CD4-positive, alpha-beta T cell (primary cell): ENCODE results near the gene TXNIP. TPM values are rescaled to one million over a fixed set of nuclear protein-coding genes. Genes with fewer than 3 reads are reported as not detected.

Experiments
- ATAC-seq: fragments of 200-7000 bp; cut with Tn5 transposase; one replicate; pipeline ENCODE4 v1.10.0; 2022; ENCODE audit warnings: mild to moderate bottlenecking; ENCODE audit not compliant: poor library complexity
- CTCF ChIA-PET: fragments of 350-600 bp; sonication (Branson Sonifier 250); formaldehyde crosslinking; loops from one replicate; lab custom pipeline; 2021; ENCODE audit warnings: antibody characterized with exemption, inconsistent platforms; lab: Charles Lee
- POLR2A ChIA-PET: fragments of 350-600 bp; sonication (Branson Sonifier 250); formaldehyde crosslinking; loops from one replicate; lab custom pipeline; 2021; ENCODE audit warnings: antibody characterized with exemption, inconsistent platforms; lab: Charles Lee
- DNase-seq, 14 experiments: peaks; one replicate each; pipeline ENCODE4 v3.0.0-alpha.2; 2013 to 2020; ENCODE audit warnings: mixed read lengths in 2 of 14
- H3K27ac ChIP-seq, 2 donors: one replicate each; pipeline versions ENCODE4 v1.5.1 to v1.7.0; 2013; ENCODE audit warnings: low read length in 2 of 2, low read depth in 1 of 2, mild to moderate bottlenecking in 1 of 2
- H3K27me3 ChIP-seq, 2 experiments: 1 replicate in 1 of 2; 2 replicates in 1 of 2; pipeline versions ENCODE4 v1.6.1 to v1.7.0; 2013; ENCODE audit warnings: low read length in 2 of 2, control low read depth in 1 of 2, mild to moderate bottlenecking in 1 of 2, moderate library complexity in 1 of 2; ENCODE audit not compliant: insufficient read depth in 2 of 2, control insufficient read depth in 1 of 2
- H3K36me3 ChIP-seq: one replicate; pipeline ENCODE4 v1.6.1; 2013; ENCODE audit warnings: low read length, control low read depth; ENCODE audit not compliant: insufficient read depth
- H3K4me1 ChIP-seq: one replicate; pipeline ENCODE4 v1.6.1; 2013; ENCODE audit warnings: low read length, control low read depth; ENCODE audit not compliant: insufficient read depth
- H3K4me3 ChIP-seq: one replicate; pipeline ENCODE4 v1.5.1; 2013; ENCODE audit warnings: mild to moderate bottlenecking, low read length, moderate library complexity
- H3K9me3 ChIP-seq, 2 experiments: 1 replicate in 1 of 2; 2 replicates in 1 of 2; pipeline versions ENCODE4 v1.6.1 to v1.7.0; 2013; ENCODE audit warnings: low read length in 2 of 2, mild to moderate bottlenecking in 2 of 2, control low read depth in 1 of 2, moderate library complexity in 1 of 2; ENCODE audit not compliant: control insufficient read depth in 1 of 2, insufficient read depth in 1 of 2
- H3K27ac Mint-ChIP-seq: one replicate; pipeline ENCODE4 v1.8.0; 2020; ENCODE audit warnings: mixed read lengths
- H3K27me3 Mint-ChIP-seq: one replicate; pipeline ENCODE4 v1.8.0; 2021; ENCODE audit warnings: mixed read lengths
- H3K36me3 Mint-ChIP-seq: one replicate; pipeline ENCODE4 v1.8.0; 2021; ENCODE audit warnings: low read depth, mixed read lengths
- H3K4me1 Mint-ChIP-seq: one replicate; pipeline ENCODE4 v1.8.0; 2021; ENCODE audit warnings: low read depth, mixed read lengths
- H3K4me3 Mint-ChIP-seq: one replicate; pipeline ENCODE4 v1.8.0; 2020; ENCODE audit warnings: mild to moderate bottlenecking, mixed read lengths
- H3K9me3 Mint-ChIP-seq: one replicate; pipeline ENCODE4 v1.8.0; 2020; ENCODE audit warnings: mixed read lengths
- CTCF ChIP-seq: fragments of 200-600 bp; IDR thresholded peaks from one replicate; pipeline ENCODE4 v1.8.0; 2022; ENCODE audit warnings: antibody characterized with exemption, mild to moderate bottlenecking
- intact Hi-C, 2 experiments: fragments of 100-400 bp; cut with DNase I in 1 of 2; cut with micrococcal nuclease in 1 of 2; formaldehyde crosslinking; loops; one replicate each; pipeline versions ENCODE4 v1.15.1 to v1.9.0; 2023 to 2025; cut with DNase I, micrococcal nuclease
- total RNA-seq, 174 experiments: library from RNA in 2 of 174; stranded (reverse) in 2 of 174; gene quantifications; one replicate each; pipeline ENCODE4 v1.2.3 and lab custom pipeline; 2021 to 2026

TXNIP gene
- total RNA-seq, 2 experiments from 2014 or later = 1,317 to 1,358 TPM

- H3K27ac Mint-ChIP-seq = peak overlapping the region; percentile 81
- peaks cover 46% of the 10 kb centered on the region for H3K4me1 Mint-ChIP-seq
- H3K27me3 Mint-ChIP-seq = no peaks in the 10 kb centered on the region
- H3K9me3 ChIP-seq = no peaks in the 10 kb centered on the region
- H3K4me1 ChIP-seq = peaks cover 75% of the 10 kb centered on the region
- H3K9me3 Mint-ChIP-seq = no peaks in the 10 kb centered on the region
- intact Hi-C loops = loop anchor here in 1 of 2 experiments (1.0 kb wide), 2 partner anchors 8 kb away; partner anchors contain the start of gene TXNIP
- peaks cover 13% of the 10 kb centered on the region for H3K36me3 ChIP-seq
- ChIA-PET CTCF (interaction anchor here (1.1 to 2.5 kb wide), 4 partner anchors 10 to 96 kb away, joined by 3 to 18 read pairs (median 10); no protein-coding TSS in a partner anchor), POLR2A (interaction anchor here (1.1 to 11.8 kb wide), 8 partner anchors 8 to 129 kb away, joined by 3 to 625 read pairs (median 18); partner anchors contain the start of genes ANKRD34A, LIX1L, PIAS3 and POLR3GL)
- TF ChIP-seq CTCF = no peak
- no peak overlapping the region for H3K4me3 Mint-ChIP-seq
- H3K36me3 Mint-ChIP-seq = peaks cover 16% of the 10 kb centered on the region
- H3K4me3 ChIP-seq = no peak overlapping the region
- DNase-seq (no peak), ATAC-seq (no peak)
- H3K27ac ChIP-seq = no peak overlapping the region
- H3K27me3 ChIP-seq = no peaks in the 10 kb centered on the region
Observed at GRCh38 chr1:145987926-145988325, 8.5 kb downstream of the TXNIP start.

- Mint-ChIP-seq H3K4me3 (no peak overlapping the region), H3K9me3 (no peaks in the 10 kb centered on the region), H3K27ac (no peak overlapping the region), H3K36me3 (peaks cover 2% of the 10 kb centered on the region), H3K4me1 (peaks cover 33% of the 10 kb centered on the region), H3K27me3 (no peaks in the 10 kb centered on the region)
- H3K4me1 ChIP-seq = peaks cover 77% of the 10 kb centered on the region
- POLR2A ChIA-PET = interaction anchor here (7.4 kb wide), 1 partner anchor 11 kb away, joined by 123 read pairs; the partner anchor contains the start of gene TXNIP
- TF ChIP-seq CTCF = no peak
- no peaks in the 10 kb centered on the region for H3K27me3 ChIP-seq
- H3K9me3 ChIP-seq = no peaks in the 10 kb centered on the region
- no peaks in the 10 kb centered on the region for H3K36me3 ChIP-seq
- DNase-seq (no peak), ATAC-seq (no peak)
- intact Hi-C loops = no loop called here
- no peak overlapping the region for H3K4me3 ChIP-seq
- CTCF ChIA-PET = interaction anchor here (0.7 to 1.9 kb wide), 3 partner anchors 9 to 33 kb away, joined by 3 to 10 read pairs (median 3); no protein-coding TSS in a partner anchor
- H3K27ac ChIP-seq = no peak overlapping the region
Observed at GRCh38 chr1:145986551-145986950, 9.8 kb downstream of the TXNIP start.

- Histone ChIP-seq H3K36me3 (no peaks in the 10 kb centered on the region), H3K9me3 (no peaks in the 10 kb centered on the region), H3K27ac (peak overlapping the region; percentile 42 to 45), H3K4me1 (peaks cover 83% of the 10 kb centered on the region), H3K4me3 (no peak overlapping the region), H3K27me3 (no peaks in the 10 kb centered on the region)
- intact Hi-C loops = no loop called here
- Mint-ChIP-seq H3K4me1 (peaks cover 25% of the 10 kb centered on the region), H3K4me3 (peak overlapping the region; percentile 35), H3K27ac (no peak overlapping the region), H3K36me3 (no peaks in the 10 kb centered on the region), H3K27me3 (no peaks in the 10 kb centered on the region), H3K9me3 (no peaks in the 10 kb centered on the region)
- TF ChIP-seq CTCF = no peak
- ATAC-seq = no peak
- ChIA-PET POLR2A (interaction anchor here (2.2 to 7.4 kb wide), 2 partner anchors 8 to 12 kb away, joined by 11 to 123 read pairs; partner anchors contain the start of gene TXNIP), CTCF (interaction anchor here (0.7 to 1.9 kb wide), 2 partner anchors 8 to 22 kb away, joined by 3 to 10 read pairs; no protein-coding TSS in a partner anchor)
- DNase-seq = peak in 2 of 14 experiments; percentile 37 to 42
Observed at GRCh38 chr1:145985502-145986439, 10.6 kb downstream of the TXNIP start.
